Prostate gland (tissue), 2 donors: Measurements from ENCODE around the gene SMYD3.

Source experiments
- POLR2AphosphoS5 ChIP-seq: sonication (generic); formaldehyde crosslinking; IDR thresholded peaks from one replicate; pipeline ENCODE4 v1.6.1; 2017; ENCODE audit warnings: antibody characterized with exemption
- TF ChIP-seq, protein P1 (sequence below), 4 experiments: fragments of 200-600 bp in 2 of 4; fragments of 450-650 bp in 2 of 4; sonication (generic) in 2 of 4; IDR thresholded peaks; 1 replicate in 3 of 4; 2 replicates in 1 of 4; pipeline ENCODE4 v1.5.1; 2016 to 2019; ENCODE audit warnings: antibody characterized with exemption in 4 of 4, mild to moderate bottlenecking in 2 of 4, moderate library complexity in 2 of 4

DNA sequence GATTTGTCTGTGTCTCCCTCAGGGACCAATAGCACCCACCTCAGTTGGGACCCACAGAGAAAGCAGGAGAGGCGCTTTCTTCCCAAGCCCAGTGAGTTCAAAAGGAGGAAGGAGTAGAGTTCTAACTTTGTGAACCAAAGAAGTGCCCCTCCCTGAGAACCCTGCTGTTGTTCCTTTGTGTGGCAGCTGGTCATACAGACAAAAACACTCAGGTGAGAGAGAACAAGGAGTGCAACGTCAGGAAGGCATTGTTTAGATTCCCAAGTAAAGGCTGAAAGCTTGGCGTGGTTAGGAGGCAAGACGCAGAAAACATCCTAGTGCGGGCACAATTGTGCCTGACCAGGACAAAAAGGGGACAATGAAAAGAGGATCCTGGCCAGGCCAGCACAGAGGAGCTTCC lies 697.7 kb downstream of the SMYD3 start:
- no peak for TF ChIP-seq POLR2AphosphoS5
- TF ChIP-seq, protein P1, sequence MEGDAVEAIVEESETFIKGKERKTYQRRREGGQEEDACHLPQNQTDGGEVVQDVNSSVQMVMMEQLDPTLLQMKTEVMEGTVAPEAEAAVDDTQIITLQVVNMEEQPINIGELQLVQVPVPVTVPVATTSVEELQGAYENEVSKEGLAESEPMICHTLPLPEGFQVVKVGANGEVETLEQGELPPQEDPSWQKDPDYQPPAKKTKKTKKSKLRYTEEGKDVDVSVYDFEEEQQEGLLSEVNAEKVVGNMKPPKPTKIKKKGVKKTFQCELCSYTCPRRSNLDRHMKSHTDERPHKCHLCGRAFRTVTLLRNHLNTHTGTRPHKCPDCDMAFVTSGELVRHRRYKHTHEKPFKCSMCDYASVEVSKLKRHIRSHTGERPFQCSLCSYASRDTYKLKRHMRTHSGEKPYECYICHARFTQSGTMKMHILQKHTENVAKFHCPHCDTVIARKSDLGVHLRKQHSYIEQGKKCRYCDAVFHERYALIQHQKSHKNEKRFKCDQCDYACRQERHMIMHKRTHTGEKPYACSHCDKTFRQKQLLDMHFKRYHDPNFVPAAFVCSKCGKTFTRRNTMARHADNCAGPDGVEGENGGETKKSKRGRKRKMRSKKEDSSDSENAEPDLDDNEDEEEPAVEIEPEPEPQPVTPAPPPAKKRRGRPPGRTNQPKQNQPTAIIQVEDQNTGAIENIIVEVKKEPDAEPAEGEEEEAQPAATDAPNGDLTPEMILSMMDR (IDR thresholded peaks at IDR 0.05) = no peak
